Uterus (tissue), 2 donors: ENCODE data around the gene CRISPLD2.

Source experiments
- POLR2A ChIP-seq, 2 donors: fragments of 450-650 bp; IDR thresholded peaks; one replicate each; pipeline ENCODE4 v1.6.1; 2016; ENCODE audit warnings: antibody characterized with exemption in 2 of 2, mild to moderate bottlenecking in 1 of 2, moderate library complexity in 1 of 2
- TF ChIP-seq, protein P1 (sequence below), 4 experiments: fragments of 200-600 bp in 2 of 4; fragments of 450-650 bp in 2 of 4; sonication (generic) in 2 of 4; IDR thresholded peaks; one replicate each; pipeline ENCODE4 v1.5.1; 2016 to 2019; ENCODE audit warnings: antibody characterized with exemption in 4 of 4, mild to moderate bottlenecking in 2 of 4, moderate library complexity in 1 of 4

DNA sequence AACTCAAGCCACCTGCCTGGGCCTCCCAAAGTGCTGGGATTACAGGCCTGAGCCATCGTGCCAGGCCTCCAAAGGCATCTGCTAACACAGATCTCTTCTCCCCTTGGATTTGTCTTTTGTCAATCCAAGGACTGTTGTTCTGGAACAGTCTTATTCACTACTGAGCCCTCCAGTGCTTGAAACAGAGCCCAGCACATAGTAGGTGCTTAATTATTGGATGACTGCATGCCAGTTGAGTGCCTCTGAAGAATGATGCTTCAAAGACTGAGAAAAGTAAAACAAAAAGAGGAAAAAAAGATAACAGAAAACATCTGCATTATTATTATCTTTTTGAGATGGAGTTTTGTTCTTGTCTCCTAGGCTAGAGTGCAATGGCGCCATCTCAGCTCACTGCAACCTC is 1.7 kb upstream of the CRISPLD2 start:
- TF ChIP-seq, protein P1, sequence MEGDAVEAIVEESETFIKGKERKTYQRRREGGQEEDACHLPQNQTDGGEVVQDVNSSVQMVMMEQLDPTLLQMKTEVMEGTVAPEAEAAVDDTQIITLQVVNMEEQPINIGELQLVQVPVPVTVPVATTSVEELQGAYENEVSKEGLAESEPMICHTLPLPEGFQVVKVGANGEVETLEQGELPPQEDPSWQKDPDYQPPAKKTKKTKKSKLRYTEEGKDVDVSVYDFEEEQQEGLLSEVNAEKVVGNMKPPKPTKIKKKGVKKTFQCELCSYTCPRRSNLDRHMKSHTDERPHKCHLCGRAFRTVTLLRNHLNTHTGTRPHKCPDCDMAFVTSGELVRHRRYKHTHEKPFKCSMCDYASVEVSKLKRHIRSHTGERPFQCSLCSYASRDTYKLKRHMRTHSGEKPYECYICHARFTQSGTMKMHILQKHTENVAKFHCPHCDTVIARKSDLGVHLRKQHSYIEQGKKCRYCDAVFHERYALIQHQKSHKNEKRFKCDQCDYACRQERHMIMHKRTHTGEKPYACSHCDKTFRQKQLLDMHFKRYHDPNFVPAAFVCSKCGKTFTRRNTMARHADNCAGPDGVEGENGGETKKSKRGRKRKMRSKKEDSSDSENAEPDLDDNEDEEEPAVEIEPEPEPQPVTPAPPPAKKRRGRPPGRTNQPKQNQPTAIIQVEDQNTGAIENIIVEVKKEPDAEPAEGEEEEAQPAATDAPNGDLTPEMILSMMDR (IDR thresholded peaks at IDR 0.05): no peak
- TF ChIP-seq POLR2A (IDR thresholded peaks at IDR 0.05): no peak
